DOHH2 (cell line): ENCODE measurements around the gene AK8.

Source experiments
- H3F3A ChIP-seq: fragments of 200-600 bp; sonication (generic), shearing (Covaris generic); 2 replicates; pipeline ENCODE4 v1.6.0; 2016; ENCODE audit warnings: antibody characterized with exemption, mild to moderate bottlenecking; ENCODE audit not compliant: control insufficient read depth, insufficient read depth
- H3K27ac ChIP-seq: fragments of 200-600 bp; sonication (generic); 2 replicates; pipeline ENCODE4 v1.5.1; 2014; ENCODE audit warnings: low read depth, mild to moderate bottlenecking, low read length, moderate library complexity
- H3K27me3 ChIP-seq: fragments of 200-600 bp; sonication (generic); 2 replicates; pipeline ENCODE4 v1.6.1; 2014; ENCODE audit warnings: mild to moderate bottlenecking, low read length, mixed read lengths; ENCODE audit not compliant: control insufficient read depth
- H3K36me3 ChIP-seq: fragments of 200-600 bp; sonication (generic); 2 replicates; pipeline ENCODE4 v1.6.1; 2014; ENCODE audit warnings: mild to moderate bottlenecking, low read length, moderate library complexity, mixed read lengths; ENCODE audit not compliant: control insufficient read depth
- H3K4me1 ChIP-seq: fragments of 200-600 bp; sonication (generic); 2 replicates; pipeline ENCODE4 v1.6.1; 2014; ENCODE audit warnings: mild to moderate bottlenecking, low read length, mixed read lengths; ENCODE audit not compliant: control insufficient read depth
- H3K4me2 ChIP-seq: fragments of 200-600 bp; sonication (generic); 2 replicates; pipeline ENCODE4 v1.6.0; 2014; ENCODE audit warnings: mild to moderate bottlenecking, low read length, moderate library complexity
- H3K4me3 ChIP-seq: fragments of 200-600 bp; sonication (generic); 2 replicates; pipeline ENCODE4 v1.5.1; 2014; ENCODE audit warnings: mild to moderate bottlenecking, low read length, mixed read lengths
- H3K79me2 ChIP-seq: fragments of 200-600 bp; sonication (generic); 2 replicates; pipeline ENCODE4 v1.6.1; 2014; ENCODE audit warnings: mild to moderate bottlenecking, low read length, mixed read lengths; ENCODE audit not compliant: control insufficient read depth
- H3K9me2 ChIP-seq: fragments of 200-600 bp; sonication (generic); replicated peaks from 2 replicates; pipeline ENCODE4 v1.6.1; 2014; ENCODE audit warnings: mild to moderate bottlenecking, low read length, mixed read lengths; ENCODE audit not compliant: control insufficient read depth
- H3K9me3 ChIP-seq: fragments of 200-600 bp; sonication (generic); 2 replicates; pipeline ENCODE4 v1.6.1; 2014; ENCODE audit warnings: antibody characterized with exemption, low read length, mixed read lengths; ENCODE audit not compliant: control insufficient read depth, insufficient read depth
- H4K20me1 ChIP-seq: fragments of 200-600 bp; sonication (generic); 2 replicates; pipeline ENCODE4 v1.6.0; 2014; ENCODE audit warnings: low read depth, mild to moderate bottlenecking, antibody characterized with exemption, low read length, moderate library complexity; ENCODE audit not compliant: control insufficient read depth, insufficient read depth
- EZH2phosphoT487 ChIP-seq: fragments of 200-600 bp; sonication (generic); IDR thresholded peaks from 2 replicates; pipeline ENCODE4 v1.6.1; 2017; ENCODE audit warnings: borderline replicate concordance, mild to moderate bottlenecking, antibody characterized with exemption, low read length, moderate library complexity, mixed read lengths
- TF ChIP-seq, protein P1 (sequence below): fragments of 200-600 bp; sonication (generic); IDR thresholded peaks from one replicate; pipeline ENCODE4 v1.5.1; 2014; ENCODE audit warnings: antibody characterized with exemption, mild to moderate bottlenecking, low read depth, low read length; ENCODE audit not compliant: poor library complexity, severe bottlenecking

Gene AK8

DNA sequence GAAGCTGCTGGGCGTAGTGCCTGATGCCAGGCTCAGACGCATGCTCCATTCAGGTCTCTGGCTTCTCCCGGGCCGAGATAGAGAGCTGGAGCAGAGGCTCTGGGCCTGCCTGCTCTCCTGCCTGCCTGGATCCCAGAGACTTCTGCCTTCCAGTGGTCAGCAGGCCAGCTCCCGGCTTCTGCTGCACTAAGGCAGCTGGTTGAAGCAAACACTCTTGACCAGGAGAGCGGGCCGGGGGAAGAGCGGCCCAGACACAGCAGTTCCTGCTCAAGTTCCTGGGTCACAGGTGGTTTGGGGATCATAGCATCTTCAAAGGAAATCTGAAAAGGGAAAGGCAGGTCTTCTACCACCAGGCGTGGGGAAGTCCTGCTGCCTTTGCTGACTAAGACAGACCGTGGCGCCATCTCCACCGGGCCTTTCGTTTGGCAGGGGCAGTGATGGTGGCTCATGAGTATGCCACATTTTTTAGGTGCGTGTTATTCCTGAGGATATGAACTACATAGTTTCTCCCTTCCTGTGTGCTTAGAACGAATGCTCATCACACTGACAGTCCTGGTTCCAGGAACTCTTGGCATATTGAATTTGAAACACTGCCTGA is 31.1 kb downstream of the AK8 start:
- H3K27me3 ChIP-seq: no peaks in the 10 kb centered on the region
- H3K4me1 ChIP-seq: peaks cover 20% of the 10 kb centered on the region
- no peaks in the 10 kb centered on the region for H4K20me1 ChIP-seq
- no peaks in the 10 kb centered on the region for H3K9me2 ChIP-seq
- TF ChIP-seq EZH2phosphoT487: no peak
- TF ChIP-seq, protein P1, sequence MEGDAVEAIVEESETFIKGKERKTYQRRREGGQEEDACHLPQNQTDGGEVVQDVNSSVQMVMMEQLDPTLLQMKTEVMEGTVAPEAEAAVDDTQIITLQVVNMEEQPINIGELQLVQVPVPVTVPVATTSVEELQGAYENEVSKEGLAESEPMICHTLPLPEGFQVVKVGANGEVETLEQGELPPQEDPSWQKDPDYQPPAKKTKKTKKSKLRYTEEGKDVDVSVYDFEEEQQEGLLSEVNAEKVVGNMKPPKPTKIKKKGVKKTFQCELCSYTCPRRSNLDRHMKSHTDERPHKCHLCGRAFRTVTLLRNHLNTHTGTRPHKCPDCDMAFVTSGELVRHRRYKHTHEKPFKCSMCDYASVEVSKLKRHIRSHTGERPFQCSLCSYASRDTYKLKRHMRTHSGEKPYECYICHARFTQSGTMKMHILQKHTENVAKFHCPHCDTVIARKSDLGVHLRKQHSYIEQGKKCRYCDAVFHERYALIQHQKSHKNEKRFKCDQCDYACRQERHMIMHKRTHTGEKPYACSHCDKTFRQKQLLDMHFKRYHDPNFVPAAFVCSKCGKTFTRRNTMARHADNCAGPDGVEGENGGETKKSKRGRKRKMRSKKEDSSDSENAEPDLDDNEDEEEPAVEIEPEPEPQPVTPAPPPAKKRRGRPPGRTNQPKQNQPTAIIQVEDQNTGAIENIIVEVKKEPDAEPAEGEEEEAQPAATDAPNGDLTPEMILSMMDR: no peak
- H3K36me3 ChIP-seq: no peaks in the 10 kb centered on the region
- no peak overlapping the region for H3K4me3 ChIP-seq
- H3K79me2 ChIP-seq: no peaks in the 10 kb centered on the region
- H3K27ac ChIP-seq: no peak overlapping the region
- no peaks in the 10 kb centered on the region for H3F3A ChIP-seq
- no peaks in the 10 kb centered on the region for H3K9me3 ChIP-seq
- H3K4me2 ChIP-seq: no peak overlapping the region

DNA sequence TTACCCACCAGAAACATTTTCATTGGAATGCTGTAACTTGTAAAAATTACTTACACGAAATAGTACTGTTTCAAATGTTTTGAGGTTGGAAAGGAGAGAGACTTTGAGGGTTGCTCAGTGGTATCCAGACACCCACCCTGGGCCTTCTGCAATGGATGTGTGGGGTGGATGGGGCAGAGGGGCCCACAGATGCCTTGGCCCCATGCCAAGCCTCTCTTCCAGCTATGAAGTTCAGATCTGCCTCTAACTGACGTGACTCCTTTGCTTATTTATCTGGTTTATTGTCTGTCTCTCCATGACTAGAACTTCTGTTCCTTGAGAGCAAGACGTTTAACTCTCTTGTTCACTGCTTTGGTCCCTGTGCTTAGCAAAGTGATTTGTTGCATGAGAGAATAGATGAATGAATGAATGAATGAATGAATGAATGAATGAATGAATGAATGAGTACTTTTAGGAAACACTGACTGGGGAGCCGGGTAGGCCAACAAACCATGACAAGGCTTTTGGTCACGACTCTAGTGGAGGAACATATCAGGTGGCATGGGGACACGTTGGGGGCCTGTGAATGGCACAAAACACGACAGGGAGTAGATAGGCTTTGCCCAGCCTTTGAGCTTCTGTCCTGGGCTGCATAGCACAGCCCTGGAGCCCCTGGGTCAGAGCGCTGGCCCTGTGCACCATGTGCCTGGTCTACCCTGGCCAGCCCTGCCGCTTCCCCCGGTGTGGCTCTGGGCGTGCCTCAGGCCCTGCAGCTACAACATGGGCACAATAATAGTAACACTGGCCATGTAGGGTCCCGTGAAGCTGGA is 31.8 kb downstream of the AK8 start:
- H3K36me3 ChIP-seq: no peaks in the 10 kb centered on the region
- H3K27ac ChIP-seq: no peak overlapping the region
- H3F3A ChIP-seq: no peaks in the 10 kb centered on the region
- no peak for TF ChIP-seq EZH2phosphoT487
- TF ChIP-seq, protein P1: no peak
- no peaks in the 10 kb centered on the region for H3K79me2 ChIP-seq
- H3K4me1 ChIP-seq: peaks cover 19% of the 10 kb centered on the region
- H3K9me3 ChIP-seq: no peaks in the 10 kb centered on the region
- H3K4me3 ChIP-seq: no peak overlapping the region
- no peaks in the 10 kb centered on the region for H4K20me1 ChIP-seq
- H3K4me2 ChIP-seq: no peak overlapping the region
- no peaks in the 10 kb centered on the region for H3K9me2 ChIP-seq
- no peaks in the 10 kb centered on the region for H3K27me3 ChIP-seq

DNA sequence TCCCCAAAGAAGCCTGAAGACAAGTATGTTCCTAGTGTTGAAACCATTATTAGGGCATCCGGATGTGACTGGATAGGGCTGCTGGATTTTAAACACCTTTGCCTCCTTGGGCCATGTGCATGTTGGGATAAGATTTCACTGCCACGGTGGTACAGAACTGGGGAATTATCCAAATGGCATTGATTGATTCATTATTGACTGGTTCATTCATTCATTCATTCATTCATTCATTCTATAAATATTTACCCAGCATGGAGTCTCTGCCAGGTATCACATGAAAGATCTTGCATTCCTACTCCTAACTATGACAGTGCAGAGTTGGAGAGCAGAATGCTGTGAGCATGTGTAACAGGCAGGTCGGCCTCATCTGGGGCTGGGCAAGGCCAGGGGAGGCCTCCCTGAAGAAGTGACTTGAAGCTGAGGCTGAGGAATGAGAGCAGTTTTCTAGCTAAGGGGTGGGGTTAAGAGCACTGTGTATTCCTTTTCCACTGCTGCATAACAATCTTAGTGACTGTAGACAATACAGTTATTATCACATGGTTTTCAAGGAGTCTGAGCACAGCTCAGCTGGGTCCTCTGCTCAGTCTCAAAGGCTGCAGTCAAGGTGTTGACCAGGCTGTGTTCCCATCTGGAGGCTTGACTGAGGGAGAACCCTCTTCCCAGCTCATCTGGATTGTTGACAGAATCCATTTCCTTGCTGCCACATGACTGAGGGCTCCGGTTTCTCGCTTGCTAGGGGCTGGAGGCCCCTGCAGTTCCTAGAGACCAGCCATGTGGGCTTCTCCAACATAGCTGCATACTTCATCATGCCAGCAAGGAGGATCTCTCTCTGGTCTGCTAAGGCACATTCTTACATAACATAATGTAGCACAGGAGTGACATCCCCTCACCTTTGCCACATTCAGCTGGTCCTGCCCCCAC is 35.7 kb downstream of the AK8 start:
- no peak overlapping the region for H3K4me3 ChIP-seq
- H4K20me1 ChIP-seq: no peaks in the 10 kb centered on the region
- no peaks in the 10 kb centered on the region for H3K4me1 ChIP-seq
- H3K27me3 ChIP-seq: peaks cover 4% of the 10 kb centered on the region; the same call in 1 of the 2 replicates
- no peaks in the 10 kb centered on the region for H3K79me2 ChIP-seq
- H3K4me2 ChIP-seq: no peak overlapping the region
- H3K9me2 ChIP-seq: no peaks in the 10 kb centered on the region
- no peaks in the 10 kb centered on the region for H3F3A ChIP-seq
- no peaks in the 10 kb centered on the region for H3K9me3 ChIP-seq
- TF ChIP-seq, protein P1: no peak
- TF ChIP-seq EZH2phosphoT487: no peak
- no peak overlapping the region for H3K27ac ChIP-seq
- no peaks in the 10 kb centered on the region for H3K36me3 ChIP-seq
